Activated naive CD4-positive, alpha-beta T cell (primary cell): ENCODE results near the gene LUZP1.

ENCODE experiments used
- DNase-seq, 4 experiments: peaks; one replicate each; lab custom pipeline; 2025; lab: John Stamatoyannopoulos, UW

Gene LUZP1

DNA sequence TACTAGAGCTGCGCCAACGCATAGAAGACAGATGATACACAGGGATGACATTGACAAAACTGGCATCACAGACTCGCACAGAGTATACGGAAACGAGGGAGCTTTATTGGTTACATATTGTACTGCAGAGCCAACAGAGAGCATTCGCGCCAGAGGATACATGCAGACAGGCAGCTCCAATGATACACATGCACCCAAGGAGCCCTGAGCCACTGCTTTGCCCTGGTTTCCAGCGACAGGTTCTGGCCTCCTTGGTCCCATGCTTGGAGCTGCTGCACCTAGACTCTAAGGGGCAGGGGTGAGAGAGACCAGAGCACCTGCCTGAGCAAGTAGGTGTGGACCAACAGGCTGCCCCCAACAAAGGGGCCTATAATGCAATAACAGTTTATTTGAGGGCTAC is 83.8 kb downstream of the LUZP1 start:
- DNase-seq = no peak

DNA sequence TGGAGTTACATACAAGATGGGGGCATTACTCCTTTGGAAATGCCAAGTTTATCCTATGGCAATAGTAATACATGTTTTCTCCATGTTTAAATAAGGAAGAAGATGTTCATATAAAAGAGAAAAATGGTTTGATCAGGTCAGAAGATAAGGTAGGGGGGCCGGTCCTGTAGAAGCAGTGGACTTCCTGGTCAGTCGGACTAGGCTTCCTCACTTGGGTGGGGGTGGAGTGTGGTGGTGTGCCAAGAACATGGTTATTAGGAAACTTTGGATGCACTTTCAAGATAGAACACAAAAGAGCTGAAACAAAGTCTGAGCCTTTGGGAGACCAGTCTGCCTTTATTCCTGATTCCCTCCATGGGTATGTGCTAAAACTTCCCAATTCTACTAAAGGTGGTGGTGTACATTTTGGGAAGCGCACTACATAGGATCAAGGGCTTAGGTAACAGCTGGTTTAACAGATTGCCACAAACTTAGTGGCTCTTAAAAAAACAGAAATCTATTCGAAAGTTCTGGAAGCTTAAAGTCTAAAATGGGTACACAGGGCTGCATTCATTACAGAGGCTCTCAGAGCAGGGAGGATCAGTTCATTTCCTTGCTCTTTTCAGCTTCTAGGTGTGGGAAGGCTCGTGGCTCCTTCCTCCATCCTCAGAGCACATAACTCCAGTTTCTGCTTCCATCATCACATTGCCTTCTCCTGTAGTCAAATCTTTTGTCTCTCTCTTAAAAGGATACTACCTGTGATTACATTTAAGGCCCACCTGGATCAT is 84.8 kb downstream of the LUZP1 start:
- no peak for DNase-seq

DNA sequence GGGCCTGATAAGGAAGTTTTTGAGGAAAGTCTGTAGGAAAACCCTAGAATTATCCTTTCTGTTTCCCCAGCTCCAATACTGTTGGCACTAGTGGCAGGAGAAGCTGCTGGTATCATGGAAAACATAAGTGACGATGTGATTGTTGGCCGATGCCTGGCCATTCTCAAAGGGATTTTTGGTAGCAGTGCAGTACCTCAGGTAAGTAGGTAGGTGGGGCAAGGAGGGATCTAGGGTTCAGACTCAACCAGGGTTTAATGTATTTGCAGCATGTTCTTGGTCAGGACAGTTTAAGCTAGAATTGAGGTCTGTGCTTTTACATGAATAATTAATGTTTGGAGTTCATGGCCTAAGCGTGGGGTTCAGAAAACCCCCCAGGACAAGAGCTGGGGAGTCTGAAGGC is 87.3 kb downstream of the LUZP1 start:
- no peak for DNase-seq

DNA sequence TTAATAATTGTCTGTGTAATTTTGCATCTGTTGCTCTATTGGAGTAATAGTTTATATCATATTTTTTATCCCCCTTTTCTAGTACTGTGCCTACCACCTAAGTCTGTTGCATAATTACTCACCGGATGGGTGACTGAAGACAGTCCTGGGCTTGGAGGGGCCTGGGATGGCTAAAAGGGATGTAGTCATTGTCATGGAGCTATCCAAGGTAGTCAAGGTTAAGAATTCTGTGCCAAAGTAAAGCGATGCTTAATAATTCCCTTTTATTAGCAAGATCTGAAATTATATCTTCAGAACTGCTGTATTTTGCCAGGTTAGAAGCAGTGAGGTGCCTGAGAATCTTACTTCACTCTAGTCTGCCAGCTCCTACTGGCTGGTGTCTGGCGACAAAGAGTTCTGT is 87.8 kb downstream of the LUZP1 start:
- no peak for DNase-seq

DNA sequence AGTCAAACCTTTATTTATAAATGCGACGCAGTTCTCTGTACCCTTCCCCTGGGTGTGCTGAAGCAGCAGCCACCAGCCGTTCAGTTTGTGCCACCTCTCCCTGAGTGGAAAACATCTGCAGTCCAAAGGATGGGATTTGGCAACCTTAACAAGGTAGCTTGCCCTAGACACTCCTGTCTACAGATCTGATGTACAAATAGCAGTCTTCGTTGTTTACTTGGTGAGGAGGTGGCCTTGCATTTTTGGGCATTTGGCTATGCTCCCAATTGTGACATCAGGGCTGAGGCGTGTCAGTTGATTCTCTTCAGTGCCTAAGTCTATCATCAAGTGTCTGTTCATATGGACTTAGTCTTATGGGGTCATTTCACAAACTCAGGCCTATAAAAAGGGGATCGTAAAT is 89.6 kb downstream of the LUZP1 start:
- DNase-seq = no peak

DNA sequence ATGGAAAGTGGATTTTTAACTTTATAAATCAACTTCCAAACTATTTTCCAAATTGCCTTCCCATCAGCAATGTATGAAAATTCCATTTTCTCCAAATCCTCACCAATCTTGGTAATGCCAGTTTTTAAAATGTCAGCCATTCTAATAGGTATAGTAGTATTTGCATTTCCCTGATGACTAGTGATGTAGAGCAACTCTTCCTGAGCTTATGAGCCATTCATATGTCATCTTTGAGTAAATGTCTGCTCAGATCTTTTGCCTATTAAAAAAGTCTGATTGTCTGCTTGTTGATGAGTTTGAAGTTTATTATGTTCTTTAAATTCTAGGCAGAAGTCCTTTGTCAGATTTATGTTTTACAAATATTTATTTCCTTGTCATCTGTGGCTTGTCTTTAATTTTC is 94.6 kb downstream of the LUZP1 start:
- no peak for DNase-seq

DNA sequence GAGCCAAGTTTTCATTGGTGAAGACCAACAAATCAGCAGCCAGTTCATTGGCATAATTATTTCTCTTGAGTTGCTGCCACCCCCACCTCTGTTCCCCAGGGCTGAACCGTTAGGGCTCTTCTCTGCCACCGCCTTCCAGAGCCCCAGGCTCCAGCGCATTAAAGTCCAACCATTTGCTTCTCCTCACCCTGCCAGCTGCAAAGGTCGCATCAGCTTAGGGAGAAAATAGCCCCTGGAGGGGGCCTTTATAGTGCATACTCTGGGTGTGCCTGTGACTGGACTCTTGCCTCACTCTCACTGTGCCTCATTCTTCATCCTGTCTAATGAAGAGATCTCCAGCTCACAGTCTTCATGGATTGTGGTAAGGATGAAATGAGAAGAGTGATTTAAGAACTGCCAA is 99.0 kb downstream of the LUZP1 start:
- no peak for DNase-seq

DNA sequence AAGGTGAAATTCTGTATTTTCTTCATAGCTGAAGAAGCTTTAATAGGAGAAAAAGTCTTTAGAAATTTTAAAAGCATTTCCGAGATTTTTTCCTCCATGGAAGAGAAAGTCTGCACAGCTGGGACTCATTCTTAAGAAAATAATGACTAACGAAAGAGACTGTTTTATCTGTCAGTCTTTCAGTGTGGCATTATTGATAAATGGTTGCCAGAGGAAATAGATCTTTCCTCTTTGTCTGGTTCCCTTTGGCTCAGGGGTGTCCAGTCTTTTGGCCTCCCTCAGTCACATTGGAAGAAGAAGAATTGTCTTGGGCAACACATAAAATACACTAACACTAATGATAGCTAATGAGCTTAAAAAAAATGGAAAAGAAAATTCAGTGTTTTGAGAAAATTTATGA is 99.5 kb downstream of the LUZP1 start:
- DNase-seq = no peak

DNA sequence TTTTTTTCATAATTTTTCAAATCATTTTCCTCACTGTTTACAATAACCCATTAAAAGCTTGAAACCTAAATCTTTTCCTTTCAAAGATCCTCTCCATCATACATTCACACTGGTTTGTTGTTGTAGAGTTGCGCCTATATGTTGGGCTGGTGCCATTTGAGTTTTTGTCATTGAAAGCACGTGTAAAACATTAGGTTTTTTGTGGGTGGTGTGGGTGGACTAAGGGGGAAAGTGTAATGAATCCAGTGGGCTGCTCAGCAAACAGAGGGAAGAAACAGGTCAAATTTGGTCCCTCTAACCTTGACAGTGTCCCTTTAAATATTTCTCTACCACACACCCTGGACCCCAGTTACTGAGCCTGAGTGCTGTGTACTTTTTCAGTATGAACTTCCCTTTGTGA is 102.6 kb downstream of the LUZP1 start:
- no peak for DNase-seq

DNA sequence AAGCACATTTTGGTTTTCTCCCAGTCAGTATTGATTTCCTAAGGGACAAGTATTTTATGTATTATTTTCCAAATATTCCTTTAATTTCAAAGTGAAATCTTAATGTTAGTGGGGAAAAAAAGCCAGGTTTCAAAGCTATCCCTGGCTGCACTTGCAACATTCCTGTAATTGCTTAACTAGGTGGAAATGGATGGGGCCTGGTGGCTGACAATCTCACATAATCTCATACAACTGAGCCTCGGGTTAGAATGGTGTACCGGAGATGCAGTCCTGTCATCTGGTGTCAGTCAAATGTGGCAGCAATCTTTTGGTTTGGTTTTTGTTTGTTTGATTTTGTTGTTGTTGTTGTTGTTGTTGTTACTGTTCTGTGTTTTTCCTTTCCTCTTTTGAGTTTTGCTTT is 103.3 kb downstream of the LUZP1 start:
- DNase-seq = no peak

DNA sequence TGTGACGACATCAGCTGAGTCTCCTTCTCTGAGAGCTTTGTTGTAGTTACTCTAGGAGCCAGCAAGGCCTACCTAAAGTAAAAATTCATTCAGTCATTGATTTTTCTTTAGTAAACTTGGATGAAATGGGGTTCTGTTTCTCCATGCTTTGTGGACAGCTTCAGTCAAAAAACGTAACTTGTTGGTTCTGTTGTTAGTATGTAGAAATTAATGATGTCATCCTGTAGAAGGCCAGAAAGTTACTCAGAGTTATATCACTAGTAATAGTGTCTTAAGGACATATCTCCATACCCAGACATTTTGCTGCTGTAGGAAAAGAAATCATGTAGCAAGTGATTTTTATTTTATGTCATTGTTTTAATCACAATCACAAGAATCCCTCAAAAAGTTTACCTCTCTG is 106.4 kb downstream of the LUZP1 start:
- DNase-seq = no peak

DNA sequence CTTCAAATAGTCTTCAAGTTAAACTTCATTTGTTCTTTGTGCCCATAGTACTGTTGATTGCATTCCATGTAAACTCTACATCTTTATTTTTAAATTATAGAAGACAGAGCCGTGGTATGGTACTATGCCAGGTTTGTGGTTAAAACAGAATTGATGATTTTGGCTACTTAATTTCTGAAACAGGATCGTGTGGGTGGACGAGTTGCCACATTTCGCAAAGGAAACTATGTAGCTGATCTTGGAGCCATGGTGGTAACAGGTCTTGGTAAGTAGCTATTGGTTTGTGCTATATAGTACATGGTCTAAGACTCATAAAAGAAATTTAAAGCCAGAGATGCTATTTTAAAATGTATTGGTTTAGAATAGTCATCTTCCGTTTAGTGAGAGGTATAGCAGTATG is 111.4 kb downstream of the LUZP1 start:
- no peak for DNase-seq

DNA sequence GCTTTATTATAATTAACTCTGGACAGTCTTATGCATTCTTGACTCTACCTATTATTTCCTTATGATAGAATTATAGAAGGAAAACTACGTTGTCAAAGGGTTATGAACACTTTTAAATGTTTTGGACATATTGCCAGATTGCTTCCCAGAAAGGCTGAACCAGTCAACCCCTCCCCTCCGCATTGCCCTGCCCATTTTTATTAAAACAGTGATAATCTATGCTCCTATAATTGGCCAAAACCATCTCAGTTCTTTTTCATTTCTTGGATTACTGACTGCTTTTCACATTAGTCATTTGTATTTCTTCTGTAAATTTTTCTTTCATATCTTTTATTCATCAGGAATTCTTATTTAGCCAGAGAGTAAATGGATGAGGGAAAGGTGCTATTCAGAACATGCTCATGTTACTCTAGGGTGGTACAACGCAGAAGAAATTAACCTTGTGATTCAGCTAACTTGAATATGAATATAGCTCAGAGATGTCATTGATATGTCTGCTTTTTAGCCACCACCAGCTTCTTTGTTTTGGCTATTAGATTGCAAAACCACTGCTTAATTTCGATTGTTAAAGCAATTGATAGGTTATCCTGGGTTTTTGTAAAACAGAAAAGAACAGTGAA is 117.3 kb downstream of the LUZP1 start:
- DNase-seq = no peak

DNA sequence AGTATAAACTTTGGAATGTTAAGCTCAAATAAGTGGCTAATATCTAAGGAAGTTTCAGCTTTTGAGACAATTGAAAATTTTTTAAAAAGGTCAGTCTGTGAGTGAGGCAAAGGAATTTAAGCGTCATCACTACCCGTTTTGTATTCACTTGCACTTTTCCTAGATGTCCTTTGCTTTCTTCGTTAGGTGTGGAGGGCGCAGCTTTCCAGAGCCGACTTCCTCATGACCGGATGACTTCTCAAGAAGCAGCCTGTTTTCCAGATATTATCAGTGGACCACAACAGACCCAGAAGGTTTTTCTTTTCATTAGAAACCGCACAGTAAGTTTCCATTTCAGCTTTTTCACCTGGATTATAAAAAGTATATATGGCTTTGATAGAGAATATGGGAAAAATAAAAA is 118.5 kb downstream of the LUZP1 start:
- DNase-seq = no peak

DNA sequence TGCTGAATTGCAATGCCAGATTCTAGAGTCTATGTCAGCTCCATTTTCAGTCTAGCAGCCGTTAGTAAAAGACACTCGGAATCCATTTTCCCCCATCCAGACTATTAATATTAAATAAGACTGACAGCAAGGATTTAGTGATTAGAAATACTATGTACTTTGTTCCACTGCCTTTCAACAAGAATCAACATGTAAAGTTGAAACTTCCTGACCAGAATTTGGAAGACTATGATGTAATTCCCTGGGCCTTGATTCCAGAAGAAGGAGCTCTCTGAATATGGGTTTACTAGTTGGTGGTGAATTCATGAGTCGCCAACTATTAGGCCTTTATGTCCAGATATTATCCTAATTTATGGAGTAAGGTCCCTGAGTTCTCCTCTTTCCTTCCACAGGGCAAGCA is 124.6 kb downstream of the LUZP1 start:
- DNase-seq = no peak

DNA sequence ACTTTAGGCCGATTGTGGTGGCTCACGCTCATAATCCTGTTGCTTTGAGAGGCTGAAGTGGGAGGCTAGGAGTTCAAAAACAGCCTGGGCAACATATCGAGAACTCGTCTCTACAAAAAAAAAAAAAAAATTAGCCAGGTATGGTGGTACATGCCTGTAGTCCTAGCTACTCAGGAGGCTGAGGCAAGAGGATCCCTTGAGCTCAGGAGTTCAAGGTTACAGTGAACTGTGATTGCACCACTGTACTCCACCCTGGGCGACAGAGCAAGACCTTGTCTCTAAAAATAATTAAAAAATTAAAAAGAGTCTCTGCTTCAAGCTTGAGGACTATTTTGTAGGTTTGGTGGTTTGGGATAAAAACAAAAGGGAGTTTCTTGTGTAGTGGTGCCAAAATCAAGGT is 128.1 kb downstream of the LUZP1 start:
- DNase-seq = no peak

DNA sequence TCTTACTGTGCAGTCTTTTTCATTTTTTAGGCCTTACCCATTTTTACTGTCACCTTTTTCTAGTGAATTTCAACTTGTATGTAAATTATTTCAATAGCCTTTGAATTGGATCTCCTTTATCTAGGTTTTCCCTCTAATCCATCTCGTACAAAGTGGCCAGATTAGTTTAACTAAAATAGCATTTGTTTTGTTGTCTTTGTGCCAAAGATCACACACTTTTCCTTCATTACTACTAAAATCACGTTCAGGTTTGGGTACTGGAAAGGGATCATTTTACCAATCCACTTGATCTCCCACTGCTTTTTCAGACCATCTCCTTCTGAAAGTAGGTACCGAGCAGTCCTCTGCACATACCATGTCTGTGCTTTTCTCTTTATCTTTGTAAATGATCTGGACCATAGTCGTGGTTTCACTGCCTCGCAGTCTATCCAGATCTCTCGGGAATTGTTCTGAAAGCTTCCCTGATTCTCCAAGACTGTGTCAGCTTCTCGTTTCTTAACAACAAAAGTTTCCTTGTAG is 129.3 kb downstream of the LUZP1 start:
- DNase-seq = no peak

DNA sequence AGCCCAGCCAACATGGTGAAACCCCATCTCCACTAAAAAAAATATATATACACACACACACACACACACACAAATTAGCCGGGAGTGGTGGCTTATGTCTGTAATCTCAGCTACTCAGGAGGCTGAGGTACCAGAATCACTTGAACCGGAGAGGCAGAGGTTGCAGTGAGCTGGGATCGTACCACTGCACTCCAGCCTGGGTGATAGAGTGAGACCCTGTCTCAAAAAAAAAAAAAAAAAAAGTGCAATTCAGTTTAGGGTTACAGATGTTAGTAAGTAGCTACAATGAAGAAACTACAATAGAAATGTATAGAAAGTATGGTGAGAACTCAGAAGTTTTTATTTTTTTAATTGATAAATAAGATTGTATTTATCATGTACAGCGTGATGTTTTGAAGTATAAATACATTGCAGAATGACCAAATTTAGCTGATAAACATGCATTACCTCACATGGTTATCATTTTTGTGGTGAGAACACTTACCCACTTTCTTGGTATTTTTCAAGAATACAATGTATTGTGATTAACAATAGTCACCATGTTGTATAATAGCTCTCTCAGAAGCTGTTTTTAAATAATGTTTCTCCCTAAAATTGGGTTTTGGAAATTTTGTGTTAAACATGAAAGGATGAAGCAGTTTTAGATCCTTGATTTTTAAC is 131.4 kb downstream of the LUZP1 start:
- no peak for DNase-seq

DNA sequence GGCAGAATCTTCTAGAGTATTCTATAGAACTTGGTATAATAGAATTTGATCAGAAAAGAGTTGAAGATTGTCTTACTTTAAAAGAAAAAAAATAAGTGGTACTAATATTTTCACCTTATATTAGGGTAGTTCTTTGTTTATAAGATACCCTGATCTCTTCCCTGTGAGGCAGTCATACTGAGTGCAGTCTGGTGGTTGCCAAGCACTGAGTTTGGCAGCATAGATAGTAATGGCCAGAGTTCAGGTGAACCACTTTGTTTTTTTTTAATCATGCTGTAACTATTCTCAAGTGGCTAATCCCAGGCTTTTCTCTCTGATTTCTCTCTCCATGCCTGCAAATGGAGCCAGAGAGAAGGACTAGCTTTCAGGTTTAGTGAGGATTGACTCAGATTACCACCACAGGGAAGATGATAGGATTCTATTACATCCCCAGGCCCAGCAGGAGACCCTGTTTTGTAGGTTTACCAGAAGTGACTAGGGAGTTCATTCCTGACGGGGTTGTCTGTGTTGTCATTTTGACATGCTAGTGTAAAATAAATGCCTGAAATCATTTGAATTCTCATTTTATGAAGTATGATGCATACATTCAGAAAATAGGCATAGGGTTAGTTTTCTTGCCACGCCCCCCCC is 132.7 kb downstream of the LUZP1 start:
- DNase-seq = no peak
